ENCODE measurements around the gene HYAL3.

The HYAL3 gene

DNA sequence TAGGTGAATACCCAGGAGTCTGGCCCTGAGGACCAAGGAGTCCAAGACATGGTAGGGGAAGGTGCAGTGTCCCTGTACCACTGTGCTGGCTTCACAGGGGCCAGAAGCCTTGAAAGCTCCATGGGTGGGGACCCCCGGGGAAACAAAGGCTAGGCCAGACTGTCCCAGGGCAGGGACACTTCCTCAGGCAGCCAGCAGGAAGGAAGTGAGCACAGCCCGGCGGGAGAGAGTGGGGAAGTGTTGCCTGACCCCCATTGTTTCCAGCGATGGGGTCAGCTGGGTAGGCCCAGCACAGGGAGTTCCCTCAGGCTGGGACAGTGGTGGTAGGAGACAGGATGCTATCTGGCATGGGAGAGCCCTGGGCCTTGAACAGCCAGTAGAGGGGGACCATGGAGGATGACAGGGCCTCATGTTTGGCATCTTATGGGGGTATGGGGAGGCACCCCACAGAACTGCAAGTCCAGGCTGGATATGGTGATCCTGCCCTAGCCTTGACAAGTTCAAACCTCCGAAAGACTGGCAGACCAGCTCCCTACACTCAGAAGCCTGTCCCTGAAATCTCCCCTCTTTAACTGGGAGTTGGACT lies 24.5 kb upstream of the HYAL3 start:
- TF ChIP-seq, protein P1, sequence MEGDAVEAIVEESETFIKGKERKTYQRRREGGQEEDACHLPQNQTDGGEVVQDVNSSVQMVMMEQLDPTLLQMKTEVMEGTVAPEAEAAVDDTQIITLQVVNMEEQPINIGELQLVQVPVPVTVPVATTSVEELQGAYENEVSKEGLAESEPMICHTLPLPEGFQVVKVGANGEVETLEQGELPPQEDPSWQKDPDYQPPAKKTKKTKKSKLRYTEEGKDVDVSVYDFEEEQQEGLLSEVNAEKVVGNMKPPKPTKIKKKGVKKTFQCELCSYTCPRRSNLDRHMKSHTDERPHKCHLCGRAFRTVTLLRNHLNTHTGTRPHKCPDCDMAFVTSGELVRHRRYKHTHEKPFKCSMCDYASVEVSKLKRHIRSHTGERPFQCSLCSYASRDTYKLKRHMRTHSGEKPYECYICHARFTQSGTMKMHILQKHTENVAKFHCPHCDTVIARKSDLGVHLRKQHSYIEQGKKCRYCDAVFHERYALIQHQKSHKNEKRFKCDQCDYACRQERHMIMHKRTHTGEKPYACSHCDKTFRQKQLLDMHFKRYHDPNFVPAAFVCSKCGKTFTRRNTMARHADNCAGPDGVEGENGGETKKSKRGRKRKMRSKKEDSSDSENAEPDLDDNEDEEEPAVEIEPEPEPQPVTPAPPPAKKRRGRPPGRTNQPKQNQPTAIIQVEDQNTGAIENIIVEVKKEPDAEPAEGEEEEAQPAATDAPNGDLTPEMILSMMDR (IDR thresholded peaks at IDR 0.05; ENCODE audit: extremely low read depth, insufficient read depth, missing control alignments): no peak
- in situ Hi-C loops (cut with MboI; ENCODE audit: low pct_unique_long_range_greater_than_20kb, low sequenced_read_pairs, unreplicated experiment): no loop called here
- no peak for DNase-seq (ENCODE audit: low spot score)

DNA sequence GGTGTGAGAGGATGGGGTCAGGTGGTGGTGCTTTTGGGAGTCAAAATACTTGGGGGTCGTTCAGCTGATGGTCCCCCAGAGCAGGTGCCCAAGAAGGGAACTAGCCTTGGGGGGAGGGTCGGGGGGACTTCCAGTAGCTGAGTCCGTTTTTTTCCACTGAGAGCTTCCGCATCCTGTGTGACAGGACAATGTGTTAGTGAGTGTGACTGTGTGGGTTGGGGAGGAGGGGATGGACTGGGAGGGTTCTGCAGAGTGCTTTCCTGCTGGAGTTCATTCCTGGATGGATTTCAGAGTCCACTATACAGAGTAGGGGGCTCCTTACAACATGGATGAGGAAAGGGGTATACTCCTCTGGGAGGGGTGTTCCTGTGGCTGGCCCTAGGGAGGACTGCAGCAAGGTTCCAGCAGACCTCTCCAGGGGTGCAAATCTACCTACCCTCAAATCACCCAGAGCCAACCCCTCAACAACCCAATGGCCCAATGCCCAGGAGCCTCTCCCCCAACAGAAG lies 23.9 kb upstream of the HYAL3 start:
- no peak for DNase-seq (ENCODE audit: low spot score)
- in situ Hi-C loops (cut with MboI; ENCODE audit: low pct_unique_long_range_greater_than_20kb, low sequenced_read_pairs, unreplicated experiment): no loop called here

DNA sequence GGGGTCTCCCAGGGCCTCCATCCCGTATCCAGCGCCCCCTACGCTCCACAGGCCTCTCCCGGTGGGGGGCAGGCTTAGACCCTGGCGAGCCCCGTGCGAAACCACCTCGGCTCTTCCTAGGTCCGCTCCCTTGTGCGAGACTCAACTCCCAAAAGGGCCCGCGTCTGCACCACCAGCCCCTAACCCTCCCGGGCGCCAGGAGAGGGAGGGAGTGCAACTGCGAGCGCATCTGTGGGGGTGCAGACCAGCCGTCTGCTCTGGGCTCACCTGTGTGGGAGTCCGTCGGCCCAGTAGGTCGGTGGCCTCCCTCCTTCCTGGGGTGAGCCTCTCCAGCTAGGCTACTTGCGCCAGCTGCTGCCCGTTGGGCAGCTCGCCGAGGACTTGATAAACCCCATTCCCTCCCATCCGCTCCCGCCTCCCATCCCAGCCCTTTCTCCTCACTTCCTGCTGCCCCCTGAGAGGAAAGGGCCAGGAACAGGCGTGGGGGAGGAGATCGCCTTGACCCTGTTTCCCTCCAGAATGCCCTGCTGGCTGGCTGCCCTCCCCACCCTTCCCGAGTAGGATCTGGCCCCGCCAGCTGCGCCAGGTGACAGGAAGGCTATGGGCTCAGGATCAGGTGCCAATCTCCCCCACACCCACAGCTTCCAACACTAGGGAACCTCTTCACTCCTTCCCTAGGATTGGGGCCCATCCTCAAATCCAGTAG lies 23.3 kb upstream of the HYAL3 start, which contains the start of gene HYAL2:
HYAL2 (minus strand) TSS at position 360 of the 706 bp plus-strand sequence. CDS start 2,256 bp downstream, outside the sequence.
- DNase-seq (ENCODE audit: low spot score): no peak
- in situ Hi-C loops (cut with MboI; ENCODE audit: low pct_unique_long_range_greater_than_20kb, low sequenced_read_pairs, unreplicated experiment): no loop called here
- TF ChIP-seq, protein P1 (IDR thresholded peaks at IDR 0.05; ENCODE audit: extremely low read depth, insufficient read depth, missing control alignments): no peak

More for the DNA sequence above, 23.9 kb upstream of the HYAL3 start:
- TF ChIP-seq, protein P1 (IDR thresholded peaks at IDR 0.05; ENCODE audit: extremely low read depth, insufficient read depth, missing control alignments): no peak

DNA sequence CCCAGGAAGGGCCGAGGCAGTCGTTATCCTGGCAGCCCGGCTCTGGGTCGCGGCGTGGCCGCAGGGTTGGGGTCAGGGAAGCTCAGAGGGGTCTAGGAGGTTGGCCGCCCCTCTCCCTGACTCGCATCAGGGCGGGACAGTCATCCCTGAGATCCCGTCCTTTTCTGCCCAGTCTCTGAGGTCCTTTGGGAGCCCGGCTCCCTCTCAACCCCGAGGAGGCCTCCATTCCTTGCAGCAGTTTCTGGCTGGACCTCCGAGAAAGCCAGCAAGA lies 22.8 kb upstream of the HYAL3 start:
- no peak for DNase-seq (ENCODE audit: low spot score)
- TF ChIP-seq, protein P1 (IDR thresholded peaks at IDR 0.05; ENCODE audit: extremely low read depth, insufficient read depth, missing control alignments): no peak
- in situ Hi-C loops (cut with MboI; ENCODE audit: low pct_unique_long_range_greater_than_20kb, low sequenced_read_pairs, unreplicated experiment): no loop called here

DNA sequence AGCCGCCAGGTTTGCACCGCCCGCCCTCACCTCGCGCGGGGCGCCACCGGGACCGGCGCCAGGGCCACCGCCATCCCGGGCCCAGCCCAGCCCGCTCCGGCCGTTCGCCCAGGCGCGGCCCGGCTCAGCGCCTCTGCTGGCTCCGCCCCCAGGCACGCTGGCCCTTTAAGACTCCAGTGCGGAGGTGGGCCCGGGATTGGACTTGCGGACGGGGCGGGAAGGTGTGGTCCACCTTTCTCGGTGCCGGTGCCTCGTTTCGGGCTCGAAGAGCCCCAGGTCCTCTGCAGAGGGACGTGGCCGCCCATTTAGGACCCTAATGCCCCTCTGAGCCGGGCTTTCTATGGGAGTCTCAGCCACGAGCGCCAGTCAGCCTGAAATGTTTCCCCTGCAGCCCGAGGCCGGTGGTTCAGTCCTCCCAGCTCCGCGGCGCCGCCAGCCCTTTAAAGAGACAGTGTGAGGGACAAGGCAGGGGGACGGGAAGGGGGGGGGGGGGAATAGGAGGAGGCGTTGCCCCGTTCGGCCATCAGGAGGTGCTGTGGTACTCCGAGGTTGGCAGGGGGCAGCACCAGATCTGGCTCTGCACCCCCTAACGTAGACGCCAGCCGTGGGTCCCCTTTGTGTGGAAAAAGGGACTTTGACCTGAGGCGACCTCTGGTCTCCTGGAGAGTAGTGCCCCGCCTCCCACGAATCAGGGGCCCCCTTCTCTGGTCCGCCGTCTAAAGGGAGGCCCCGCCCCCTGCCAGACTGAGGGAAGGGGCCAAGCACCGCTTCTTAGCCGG lies 22.3 kb upstream of the HYAL3 start:
- in situ Hi-C loops (cut with MboI; ENCODE audit: low pct_unique_long_range_greater_than_20kb, low sequenced_read_pairs, unreplicated experiment): no loop called here
- DNase-seq (ENCODE audit: low spot score): peak; percentile 93
- TF ChIP-seq, protein P1 (IDR thresholded peaks at IDR 0.05; ENCODE audit: extremely low read depth, insufficient read depth, missing control alignments): peak; percentile 59

DNA sequence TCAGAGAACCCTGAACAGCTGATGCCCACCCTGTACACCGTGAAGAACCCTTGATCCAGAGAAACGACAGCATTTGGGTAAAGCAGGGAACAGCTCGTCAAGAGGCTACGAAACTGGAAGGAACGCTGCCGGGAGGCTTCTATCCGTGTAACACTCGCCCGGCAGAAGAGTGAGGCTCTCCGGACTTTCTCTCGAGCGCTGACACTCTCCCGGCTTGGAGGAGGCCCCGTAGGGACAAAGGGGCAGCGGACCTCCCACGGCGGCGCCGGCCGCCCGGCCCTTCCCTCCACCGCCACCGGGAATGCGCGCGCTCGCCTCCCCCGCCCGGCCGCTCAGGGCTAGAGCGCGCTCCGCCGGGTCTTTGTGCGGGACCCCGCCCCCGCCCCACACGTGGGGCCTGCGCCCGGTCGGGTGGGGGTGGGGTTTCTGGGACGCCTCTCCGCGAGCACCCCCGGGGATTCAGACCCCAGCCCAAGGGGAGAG lies 21.7 kb upstream of the HYAL3 start:
- DNase-seq (ENCODE audit: low spot score): peak; percentile 88
- in situ Hi-C loops (cut with MboI; ENCODE audit: low pct_unique_long_range_greater_than_20kb, low sequenced_read_pairs, unreplicated experiment): no loop called here

More for the DNA sequence above, 21.7 kb upstream of the HYAL3 start:
- TF ChIP-seq, protein P1 (IDR thresholded peaks at IDR 0.05; ENCODE audit: extremely low read depth, insufficient read depth, missing control alignments): no peak

Measured in GM13977 (cell line).